GM23338 (cell line): ENCODE measurements around the gene GRIN2A. TPM values are rescaled to one million over a fixed set of nuclear protein-coding genes. Genes with fewer than 3 reads are reported as not detected.

Experiments
- ATAC-seq: fragments of 200-7000 bp; cut with Tn5 transposase; 3 replicates; pipeline ENCODE4 v1.9.1; 2020
- DNase-seq: peaks from one replicate; pipeline ENCODE4 v3.0.0-alpha.2; 2015; ENCODE audit warnings: low spot score
- H2AFZ ChIP-seq: fragments of 200-600 bp; sonication (generic); 2 replicates; pipeline ENCODE4 v1.8.0; 2016; ENCODE audit warnings: antibody characterized with exemption, mild to moderate bottlenecking, moderate library complexity
- H3F3A ChIP-seq: fragments of 200-600 bp; sonication (generic); replicated peaks from 2 replicates; pipeline ENCODE4 v1.8.0; 2017; ENCODE audit warnings: antibody characterized with exemption, mixed run types, low read depth
- H3K27ac ChIP-seq: fragments of 200-600 bp; sonication (generic); 2 replicates; pipeline ENCODE4 v1.6.1; 2016; ENCODE audit warnings: low read depth
- H3K27me3 ChIP-seq: fragments of 200-600 bp; sonication (generic); 2 replicates; pipeline ENCODE4 v1.8.0; 2016; ENCODE audit warnings: mild to moderate bottlenecking, mixed run types, moderate library complexity; ENCODE audit not compliant: insufficient read depth
- H3K36me3 ChIP-seq: fragments of 200-600 bp; sonication (generic); 2 replicates; pipeline ENCODE4 v1.8.0; 2016; ENCODE audit warnings: mild to moderate bottlenecking; ENCODE audit not compliant: insufficient read depth
- H3K4me1 ChIP-seq: fragments of 200-600 bp; sonication (generic); 2 replicates; pipeline ENCODE4 v1.8.0; 2016; ENCODE audit warnings: mild to moderate bottlenecking, moderate library complexity; ENCODE audit not compliant: insufficient read depth
- H3K4me2 ChIP-seq: fragments of 200-600 bp; sonication (generic); 2 replicates; pipeline ENCODE4 v1.7.1; 2017; ENCODE audit warnings: mixed run types
- H3K4me3 ChIP-seq: fragments of 200-600 bp; sonication (generic); 2 replicates; pipeline ENCODE4 v1.6.1; 2016; ENCODE audit warnings: mixed run types
- H3K79me2 ChIP-seq: fragments of 200-600 bp; sonication (generic); replicated peaks from 2 replicates; pipeline ENCODE4 v1.8.0; 2017; ENCODE audit warnings: mild to moderate bottlenecking; ENCODE audit not compliant: insufficient read depth
- H3K9me2 ChIP-seq: fragments of 200-600 bp; sonication (generic); 2 replicates; pipeline ENCODE4 v1.8.0; 2017; ENCODE audit not compliant: insufficient read depth
- H4K20me1 ChIP-seq: fragments of 200-600 bp; sonication (generic); replicated peaks from 2 replicates; pipeline ENCODE4 v1.8.0; 2017; ENCODE audit warnings: mild to moderate bottlenecking; ENCODE audit not compliant: insufficient read depth
- H3K27ac Mint-ChIP-seq: 2 replicates; pipeline ENCODE4 v1.8.0; 2020; ENCODE audit warnings: inconsistent platforms, mild to moderate bottlenecking, moderate library complexity, mixed read lengths
- H3K27me3 Mint-ChIP-seq: 3 replicates; pipeline ENCODE4 v1.8.0; 2022; ENCODE audit warnings: low read depth, mild to moderate bottlenecking, moderate library complexity, mixed read lengths, inconsistent platforms; ENCODE audit not compliant: insufficient read depth, poor library complexity
- H3K36me3 Mint-ChIP-seq: 3 replicates; pipeline ENCODE4 v1.8.0; 2021; ENCODE audit warnings: low read depth, mild to moderate bottlenecking, inconsistent platforms, moderate library complexity, mixed read lengths
- H3K4me1 Mint-ChIP-seq: 3 replicates; pipeline ENCODE4 v1.8.0; 2020; ENCODE audit warnings: mild to moderate bottlenecking, inconsistent platforms, mixed read lengths
- H3K4me3 Mint-ChIP-seq: 3 replicates; pipeline ENCODE4 v1.8.0; 2021; ENCODE audit warnings: moderate library complexity, mild to moderate bottlenecking, inconsistent platforms, mixed read lengths
- H3K9me3 Mint-ChIP-seq: 3 replicates; pipeline ENCODE4 v1.8.0; 2020; ENCODE audit warnings: moderate library complexity, mild to moderate bottlenecking, inconsistent platforms, mixed read lengths
- CREB1 ChIP-seq: fragments of 250-450 bp; sonication (Bioruptor Pico); IDR thresholded peaks from 2 replicates; pipeline ENCODE4 v1.5.0; 2020; ENCODE audit warnings: low read depth, mild to moderate bottlenecking, moderate library complexity
- POLR2AphosphoS5 ChIP-seq: IDR thresholded peaks from 2 replicates; pipeline ENCODE4 v1.6.1; 2016; ENCODE audit warnings: antibody characterized with exemption, low read depth
- polyA plus RNA-seq: library from polyadenylated mRNA; unstranded; fragments of >200 nt; fragmentation: Nextera tagmentation; extraction: Ambion mirVana; gene quantifications from 2 replicates; pipeline ENCODE4 v1.2.1, GENCODE V29; 2016
- total RNA-seq: library from RNA; depleted of rRNA; stranded (reverse); fragments of >200 nt; shearing (Covaris generic); gene quantifications from 2 replicates; pipeline ENCODE4 v1.2.3, GENCODE V29; 2014
- TF ChIP-seq, protein P1 (sequence below): fragments of 250-450 bp; sonication (Bioruptor Pico); IDR thresholded peaks from 2 replicates; pipeline ENCODE4 v1.5.0; 2020; ENCODE audit warnings: mild to moderate bottlenecking, moderate library complexity
- TF ChIP-seq, protein P2 (sequence below), 2 experiments: fragments of 200-600 bp in 1 of 2; sonication (generic) in 1 of 2; conservative IDR thresholded peaks; 2 replicates each; pipeline versions ENCODE4 v1.5.1 to v1.6.1; 2016 to 2017; ENCODE audit warnings: antibody characterized with exemption in 2 of 2, low read depth in 2 of 2, mild to moderate bottlenecking in 2 of 2, moderate library complexity in 1 of 2

GRIN2A gene
- total and polyA plus RNA-seq, 2 experiments from 2014 or later = 0.89 to 5.1 TPM

DNA sequence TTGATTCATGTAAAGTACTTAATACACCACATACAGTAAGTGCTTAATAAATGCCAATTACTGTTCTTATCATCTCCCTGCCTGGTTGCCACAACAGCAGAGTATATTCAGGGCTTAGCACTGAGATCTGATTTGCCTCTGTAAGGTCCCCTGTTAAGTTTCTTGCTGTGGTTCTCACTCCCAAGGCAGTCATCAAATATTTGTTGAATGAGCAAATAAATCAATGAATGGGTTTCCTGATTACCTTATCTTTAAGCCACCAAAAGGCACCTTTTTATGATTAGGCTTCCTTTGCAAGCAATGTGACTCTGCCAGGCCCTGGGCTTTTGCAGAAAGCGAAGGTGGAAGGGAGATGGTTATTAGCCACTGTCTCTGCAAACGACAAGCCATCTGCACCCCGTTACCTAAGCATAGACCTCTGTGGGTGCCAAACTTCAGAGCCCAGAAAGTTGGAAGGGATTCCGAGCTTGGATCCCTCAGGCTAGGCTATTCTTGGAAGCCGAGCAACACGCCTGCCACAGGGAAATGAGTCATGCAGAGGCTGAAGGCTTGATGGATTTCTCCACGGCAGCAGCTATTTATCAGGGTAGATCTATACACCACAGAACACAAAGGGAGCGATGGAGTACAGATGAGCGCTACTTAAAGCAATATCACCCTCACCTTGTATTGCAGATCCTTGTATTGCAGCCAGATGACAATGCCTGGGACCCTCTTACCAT, 102.0 kb downstream of the GRIN2A start (continued):
- TF ChIP-seq, protein P1, sequence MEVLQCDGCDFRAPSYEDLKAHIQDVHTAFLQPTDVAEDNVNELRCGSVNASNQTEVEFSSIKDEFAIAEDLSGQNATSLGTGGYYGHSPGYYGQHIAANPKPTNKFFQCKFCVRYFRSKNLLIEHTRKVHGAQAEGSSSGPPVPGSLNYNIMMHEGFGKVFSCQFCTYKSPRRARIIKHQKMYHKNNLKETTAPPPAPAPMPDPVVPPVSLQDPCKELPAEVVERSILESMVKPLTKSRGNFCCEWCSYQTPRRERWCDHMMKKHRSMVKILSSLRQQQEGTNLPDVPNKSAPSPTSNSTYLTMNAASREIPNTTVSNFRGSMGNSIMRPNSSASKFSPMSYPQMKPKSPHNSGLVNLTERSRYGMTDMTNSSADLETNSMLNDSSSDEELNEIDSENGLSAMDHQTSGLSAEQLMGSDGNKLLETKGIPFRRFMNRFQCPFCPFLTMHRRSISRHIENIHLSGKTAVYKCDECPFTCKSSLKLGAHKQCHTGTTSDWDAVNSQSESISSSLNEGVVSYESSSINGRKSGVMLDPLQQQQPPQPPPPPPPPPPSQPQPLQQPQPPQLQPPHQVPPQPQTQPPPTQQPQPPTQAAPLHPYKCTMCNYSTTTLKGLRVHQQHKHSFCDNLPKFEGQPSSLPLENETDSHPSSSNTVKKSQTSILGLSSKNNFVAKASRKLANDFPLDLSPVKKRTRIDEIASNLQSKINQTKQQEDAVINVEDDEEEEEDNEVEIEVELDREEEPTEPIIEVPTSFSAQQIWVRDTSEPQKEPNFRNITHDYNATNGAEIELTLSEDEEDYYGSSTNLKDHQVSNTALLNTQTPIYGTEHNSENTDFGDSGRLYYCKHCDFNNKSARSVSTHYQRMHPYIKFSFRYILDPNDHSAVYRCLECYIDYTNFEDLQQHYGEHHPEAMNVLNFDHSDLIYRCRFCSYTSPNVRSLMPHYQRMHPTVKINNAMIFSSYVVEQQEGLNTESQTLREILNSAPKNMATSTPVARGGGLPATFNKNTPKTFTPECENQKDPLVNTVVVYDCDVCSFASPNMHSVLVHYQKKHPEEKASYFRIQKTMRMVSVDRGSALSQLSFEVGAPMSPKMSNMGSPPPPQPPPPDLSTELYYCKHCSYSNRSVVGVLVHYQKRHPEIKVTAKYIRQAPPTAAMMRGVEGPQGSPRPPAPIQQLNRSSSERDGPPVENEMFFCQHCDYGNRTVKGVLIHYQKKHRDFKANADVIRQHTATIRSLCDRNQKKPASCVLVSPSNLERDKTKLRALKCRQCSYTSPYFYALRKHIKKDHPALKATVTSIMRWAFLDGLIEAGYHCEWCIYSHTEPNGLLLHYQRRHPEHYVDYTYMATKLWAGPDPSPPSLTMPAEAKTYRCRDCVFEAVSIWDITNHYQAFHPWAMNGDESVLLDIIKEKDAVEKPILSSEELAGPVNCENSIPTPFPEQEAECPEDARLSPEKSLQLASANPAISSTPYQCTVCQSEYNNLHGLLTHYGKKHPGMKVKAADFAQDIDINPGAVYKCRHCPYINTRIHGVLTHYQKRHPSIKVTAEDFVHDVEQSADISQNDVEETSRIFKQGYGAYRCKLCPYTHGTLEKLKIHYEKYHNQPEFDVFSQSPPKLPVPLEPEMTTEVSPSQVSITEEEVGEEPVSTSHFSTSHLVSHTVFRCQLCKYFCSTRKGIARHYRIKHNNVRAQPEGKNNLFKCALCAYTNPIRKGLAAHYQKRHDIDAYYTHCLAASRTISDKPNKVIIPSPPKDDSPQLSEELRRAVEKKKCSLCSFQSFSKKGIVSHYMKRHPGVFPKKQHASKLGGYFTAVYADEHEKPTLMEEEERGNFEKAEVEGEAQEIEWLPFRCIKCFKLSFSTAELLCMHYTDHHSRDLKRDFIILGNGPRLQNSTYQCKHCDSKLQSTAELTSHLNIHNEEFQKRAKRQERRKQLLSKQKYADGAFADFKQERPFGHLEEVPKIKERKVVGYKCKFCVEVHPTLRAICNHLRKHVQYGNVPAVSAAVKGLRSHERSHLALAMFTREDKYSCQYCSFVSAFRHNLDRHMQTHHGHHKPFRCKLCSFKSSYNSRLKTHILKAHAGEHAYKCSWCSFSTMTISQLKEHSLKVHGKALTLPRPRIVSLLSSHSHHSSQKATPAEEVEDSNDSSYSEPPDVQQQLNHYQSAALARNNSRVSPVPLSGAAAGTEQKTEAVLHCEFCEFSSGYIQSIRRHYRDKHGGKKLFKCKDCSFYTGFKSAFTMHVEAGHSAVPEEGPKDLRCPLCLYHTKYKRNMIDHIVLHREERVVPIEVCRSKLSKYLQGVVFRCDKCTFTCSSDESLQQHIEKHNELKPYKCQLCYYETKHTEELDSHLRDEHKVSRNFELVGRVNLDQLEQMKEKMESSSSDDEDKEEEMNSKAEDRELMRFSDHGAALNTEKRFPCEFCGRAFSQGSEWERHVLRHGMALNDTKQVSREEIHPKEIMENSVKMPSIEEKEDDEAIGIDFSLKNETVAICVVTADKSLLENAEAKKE (CRISPR knock-in tag) = no peak
- TF ChIP-seq, protein P2, sequence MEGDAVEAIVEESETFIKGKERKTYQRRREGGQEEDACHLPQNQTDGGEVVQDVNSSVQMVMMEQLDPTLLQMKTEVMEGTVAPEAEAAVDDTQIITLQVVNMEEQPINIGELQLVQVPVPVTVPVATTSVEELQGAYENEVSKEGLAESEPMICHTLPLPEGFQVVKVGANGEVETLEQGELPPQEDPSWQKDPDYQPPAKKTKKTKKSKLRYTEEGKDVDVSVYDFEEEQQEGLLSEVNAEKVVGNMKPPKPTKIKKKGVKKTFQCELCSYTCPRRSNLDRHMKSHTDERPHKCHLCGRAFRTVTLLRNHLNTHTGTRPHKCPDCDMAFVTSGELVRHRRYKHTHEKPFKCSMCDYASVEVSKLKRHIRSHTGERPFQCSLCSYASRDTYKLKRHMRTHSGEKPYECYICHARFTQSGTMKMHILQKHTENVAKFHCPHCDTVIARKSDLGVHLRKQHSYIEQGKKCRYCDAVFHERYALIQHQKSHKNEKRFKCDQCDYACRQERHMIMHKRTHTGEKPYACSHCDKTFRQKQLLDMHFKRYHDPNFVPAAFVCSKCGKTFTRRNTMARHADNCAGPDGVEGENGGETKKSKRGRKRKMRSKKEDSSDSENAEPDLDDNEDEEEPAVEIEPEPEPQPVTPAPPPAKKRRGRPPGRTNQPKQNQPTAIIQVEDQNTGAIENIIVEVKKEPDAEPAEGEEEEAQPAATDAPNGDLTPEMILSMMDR (conservative IDR thresholded peaks at IDR 0.05; ENCODE audit: low read depth in 2 of 2) = no peak

DNA sequence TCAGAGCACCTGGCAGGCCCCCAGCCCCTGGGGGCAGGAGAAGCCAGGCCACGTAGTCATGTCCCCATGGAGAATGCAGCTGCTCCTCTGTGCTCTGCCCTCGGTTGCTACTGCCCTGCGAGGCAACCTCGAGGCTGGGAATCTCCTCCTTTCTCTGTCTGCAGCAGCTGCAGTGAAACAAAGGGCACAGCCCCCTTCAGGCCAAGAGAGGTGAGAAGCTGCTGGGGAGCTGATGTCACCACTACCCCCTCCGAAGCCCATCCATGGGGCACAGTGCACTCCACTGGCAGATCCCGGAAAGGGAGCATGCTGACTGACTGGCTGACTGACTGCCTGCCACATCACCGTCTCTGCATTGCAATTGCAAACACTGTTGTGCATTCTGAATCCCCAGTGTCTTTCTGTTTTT, 103.7 kb downstream of the GRIN2A start:
- no peak overlapping the region for H3K27ac Mint-ChIP-seq
- peaks cover 5% of the 10 kb centered on the region; the same call in 1 of the 2 replicates for H3K9me2 ChIP-seq
- peaks cover 2% of the 10 kb centered on the region; the same call in 1 of the 3 replicates for H3K36me3 Mint-ChIP-seq
- no peaks in the 10 kb centered on the region for H4K20me1 ChIP-seq
- no peak overlapping the region for H3K4me2 ChIP-seq
- H2AFZ ChIP-seq = no peak overlapping the region
- no peak overlapping the region for H3K4me3 Mint-ChIP-seq
- H3K4me1 Mint-ChIP-seq = peaks cover 8% of the 10 kb centered on the region
- H3K4me3 ChIP-seq = no peak overlapping the region
- no peak overlapping the region for H3K27ac ChIP-seq
- no peaks in the 10 kb centered on the region for H3F3A ChIP-seq
- no peaks in the 10 kb centered on the region for H3K79me2 ChIP-seq
- peaks cover 2% of the 10 kb centered on the region for H3K27me3 Mint-ChIP-seq
- DNase-seq (peak; percentile 80), ATAC-seq (peak; percentile 98)
- no peaks in the 10 kb centered on the region for H3K27me3 ChIP-seq
- TF ChIP-seq CREB1 (peak; percentile 47; the same call in 1 of the 2 replicates), POLR2AphosphoS5 (no peak)
- TF ChIP-seq, protein P2 (conservative IDR thresholded peaks at IDR 0.05; ENCODE audit: low read depth in 2 of 2) = peak; percentile 43 to 67
- H3K4me1 ChIP-seq = peaks cover 9% of the 10 kb centered on the region
- H3K9me3 Mint-ChIP-seq = no peaks in the 10 kb centered on the region; the same call in 2 of the 3 replicates
- no peaks in the 10 kb centered on the region for H3K36me3 ChIP-seq
